IMR-90 (cell line): Measurements from ENCODE around the gene DRD2. TPM values are rescaled to one million over a fixed set of nuclear protein-coding genes. Genes with fewer than 3 reads are reported as not detected.

Experiments
- ATAC-seq: fragments of 200-7000 bp; cut with Tn5 transposase; 2 replicates; pipeline ENCODE4 v1.9.1; 2020; ENCODE audit warnings: low read depth, mild to moderate bottlenecking, moderate library complexity
- BruUV-seq: library from RNA; stranded (reverse); fragments of 400-500 nt; replicated peaks from 2 replicates; lab custom pipeline; 2021; lab: Mats Ljungman, UMichigan
- CTCF ChIA-PET: fragments of 300-600 bp; formaldehyde crosslinking; extraction: SDS; loops from one replicate; lab custom pipeline; 2021; ENCODE audit warnings: antibody characterized with exemption; lab: Yijun Ruan, JAX
- POLR2A ChIA-PET: fragments of 300-600 bp; sonication (Branson Sonifier 250); formaldehyde crosslinking; loops from one replicate; lab custom pipeline; 2022; ENCODE audit warnings: antibody characterized with exemption; ENCODE audit not compliant: unreplicated experiment; lab: Charles Lee
- DNase-seq: peaks from one replicate; pipeline ENCODE4 v3.0.0; 2013
- H2AFZ ChIP-seq: replicated peaks from 2 replicates; pipeline ENCODE3; 2013; ENCODE audit warnings: low read length, mild to moderate bottlenecking; ENCODE audit not compliant: poor library complexity
- H2AK5ac ChIP-seq: 2 replicates; pipeline ENCODE4 v1.6.1; 2013; ENCODE audit warnings: low read depth, low read length, inconsistent platforms
- H2AK9ac ChIP-seq: replicated peaks from 2 replicates; pipeline ENCODE3; 2013; ENCODE audit warnings: mild to moderate bottlenecking, low read depth, low read length, moderate library complexity; ENCODE audit not compliant: poor library complexity
- H2BK120ac ChIP-seq: 2 replicates; pipeline ENCODE4 v1.6.1; 2013; ENCODE audit warnings: low read depth, low read length, inconsistent platforms
- H2BK15ac ChIP-seq: 3 replicates; pipeline ENCODE4 v1.6.1; 2013; ENCODE audit warnings: low read depth, low read length, inconsistent platforms
- H2BK20ac ChIP-seq: 2 replicates; pipeline ENCODE4 v1.6.1; 2013; ENCODE audit warnings: low read depth, mild to moderate bottlenecking, inconsistent platforms, low read length, moderate library complexity
- H2BK5ac ChIP-seq: 2 replicates; pipeline ENCODE4 v1.6.1; 2013; ENCODE audit warnings: mild to moderate bottlenecking, low read depth, low read length, inconsistent platforms; ENCODE audit not compliant: poor library complexity, severe bottlenecking
- H3K14ac ChIP-seq: replicated peaks from 2 replicates; pipeline ENCODE4 v1.6.1; 2013; ENCODE audit warnings: low read depth, low read length, inconsistent platforms
- H3K18ac ChIP-seq: 2 replicates; pipeline ENCODE4 v1.6.1; 2013; ENCODE audit warnings: low read depth, low read length, control low read depth
- H3K23ac ChIP-seq: 2 replicates; pipeline ENCODE4 v1.6.1; 2013; ENCODE audit warnings: low read depth, low read length, inconsistent platforms
- H3K27ac ChIP-seq: 2 replicates; pipeline ENCODE4 v1.5.1; 2013; ENCODE audit warnings: mild to moderate bottlenecking, control low read depth, low read length; ENCODE audit not compliant: insufficient read depth
- H3K27me3 ChIP-seq: 2 replicates; pipeline ENCODE4 v1.6.1; 2013; ENCODE audit warnings: low read length; ENCODE audit not compliant: control insufficient read depth, insufficient read depth
- H3K36me3 ChIP-seq: 2 replicates; pipeline ENCODE4 v1.6.1; 2013; ENCODE audit warnings: low read length, mixed read lengths; ENCODE audit not compliant: control insufficient read depth, insufficient read depth
- H3K4ac ChIP-seq: 2 replicates; pipeline ENCODE4 v1.6.1; 2013; ENCODE audit warnings: low read depth, low read length, inconsistent platforms
- H3K4me1 ChIP-seq: 2 replicates; pipeline ENCODE4 v1.6.1; 2013; ENCODE audit warnings: low read length, mixed read lengths; ENCODE audit not compliant: control insufficient read depth, insufficient read depth
- H3K4me2 ChIP-seq: 2 replicates; pipeline ENCODE4 v1.6.1; 2013; ENCODE audit warnings: low read depth, mild to moderate bottlenecking, control low read depth, low read length, moderate library complexity
- H3K4me3 ChIP-seq: 2 replicates; pipeline ENCODE4 v1.5.1; 2013; ENCODE audit warnings: low read depth, mild to moderate bottlenecking, control low read depth, low read length, moderate library complexity; ENCODE audit not compliant: insufficient read depth
- H3K56ac ChIP-seq: 2 replicates; pipeline ENCODE4 v1.6.1; 2013; ENCODE audit warnings: low read length, inconsistent platforms; ENCODE audit not compliant: insufficient read depth; ENCODE audit errors: extremely low read depth
- H3K79me1 ChIP-seq, 2 experiments: 2 replicates each; pipeline ENCODE4 v1.6.1; 2013; ENCODE audit warnings: low read length in 2 of 2, inconsistent platforms in 1 of 2, low read depth in 1 of 2
- H3K9ac ChIP-seq: 2 replicates; pipeline ENCODE4 v1.6.1; 2013; ENCODE audit warnings: low read depth, low read length, control low read depth
- H3K9me1 ChIP-seq: 2 replicates; pipeline ENCODE4 v1.6.1; 2013; ENCODE audit warnings: low read length, inconsistent platforms; ENCODE audit not compliant: insufficient read depth
- H3K9me3 ChIP-seq: 2 replicates; pipeline ENCODE4 v1.6.1; 2013; ENCODE audit warnings: low read length; ENCODE audit not compliant: control insufficient read depth, insufficient read depth
- H4K20me1 ChIP-seq: 2 replicates; pipeline ENCODE4 v1.6.1; 2013; ENCODE audit warnings: low read length, inconsistent platforms; ENCODE audit not compliant: insufficient read depth
- H4K5ac ChIP-seq: 2 replicates; pipeline ENCODE4 v1.6.1; 2013; ENCODE audit warnings: mild to moderate bottlenecking, low read depth, low read length, control low read depth
- H4K8ac ChIP-seq, 2 experiments: 2 replicates each; pipeline ENCODE4 v1.6.1; 2013; ENCODE audit warnings: low read depth in 2 of 2, low read length in 2 of 2, control low read depth in 1 of 2, inconsistent platforms in 1 of 2
- H4K91ac ChIP-seq: 2 replicates; pipeline ENCODE4 v1.6.1; 2013; ENCODE audit warnings: low read depth, low read length, inconsistent platforms; ENCODE audit not compliant: insufficient read depth
- BHLHE40 ChIP-seq: fragments of 150-350 bp; IDR thresholded peaks from 2 replicates; pipeline ENCODE4 v1.6.1; 2016; ENCODE audit warnings: mild to moderate bottlenecking, low read depth, low read length
- CEBPB ChIP-seq: IDR thresholded peaks from 2 replicates; pipeline ENCODE4 v1.6.1; 2012; ENCODE audit warnings: low read depth, low read length, improper control_type of control experiment
- CHD1 ChIP-seq: IDR thresholded peaks from 2 replicates; pipeline ENCODE4 v1.6.1; 2012; ENCODE audit warnings: low read depth, low read length, improper control_type of control experiment
- MAFK ChIP-seq: IDR thresholded peaks from 2 replicates; pipeline ENCODE4 v1.6.1; 2012; ENCODE audit warnings: low read depth, low read length, improper control_type of control experiment
- MAZ ChIP-seq: IDR thresholded peaks from 2 replicates; pipeline ENCODE4 v1.6.1; 2012; ENCODE audit warnings: low read depth, mild to moderate bottlenecking, low read length, improper control_type of control experiment, moderate library complexity, borderline replicate concordance
- MXI1 ChIP-seq: IDR thresholded peaks from 2 replicates; pipeline ENCODE4 v1.6.1; 2012; ENCODE audit warnings: low read depth, mild to moderate bottlenecking, low read length, moderate library complexity, borderline replicate concordance
- NFE2L2 ChIP-seq: fragments of 150-350 bp; IDR thresholded peaks from 2 replicates; pipeline ENCODE4 v1.6.1; 2016; ENCODE audit warnings: low read depth, mild to moderate bottlenecking, low read length
- RFX5 ChIP-seq: IDR thresholded peaks from 2 replicates; pipeline ENCODE4 v1.8.0; 2012; ENCODE audit warnings: low read depth, mild to moderate bottlenecking, low read length, moderate library complexity
- SMC3 ChIP-seq: fragments of 150-350 bp; IDR thresholded peaks from 2 replicates; pipeline ENCODE4 v1.6.1; 2016; ENCODE audit warnings: low read depth, mild to moderate bottlenecking, antibody characterized with exemption, low read length, moderate library complexity
- WGBS, 2 experiments: methylation state at CpG; one replicate each; pipeline versions ENCODE4 v1.1.5 to v1.1.7; 2013; ENCODE audit warnings: missing lambda C conversion rate in 2 of 2; ENCODE audit not compliant: insufficient read length in 1 of 2; ENCODE audit errors: extremely low coverage in 2 of 2; 5-methylcytosine and 5-hydroxymethylcytosine counted together
- dilution Hi-C: fragments of 300-500 bp; cut with HindIII; formaldehyde crosslinking; loops from one replicate; pipeline ENCODE4 v1.14.3; 2018; ENCODE audit warnings: low sequenced_read_pairs; ENCODE audit not compliant: unreplicated experiment
- in situ Hi-C: fragments of 300-500 bp; cut with MboI; formaldehyde crosslinking; loops from 3 replicates; pipeline ENCODE4 v1.14.3; 2019; ENCODE audit warnings: low sequenced_read_pairs, inconsistent platforms, mixed read lengths
- intact Hi-C: fragments of 100-400 bp; cut with micrococcal nuclease; formaldehyde crosslinking; loops from 2 replicates; pipeline ENCODE4 v1.10.0; 2022
- polyA plus RNA-seq, 3 experiments: library from polyadenylated mRNA; depleted of rRNA; stranded (reverse); fragments of >200 nt; gene quantifications; 2 replicates each; pipeline ENCODE4 v1.2.3, GENCODE V29; 2012; ENCODE audit warnings: low replicate concordance in 1 of 3
- total RNA-seq: library from RNA; depleted of rRNA; stranded (reverse); fragments of >200 nt; gene quantifications from 2 replicates; pipeline ENCODE4 v1.2.3, GENCODE V29; 2012
- TF ChIP-seq, protein P1 (sequence below): fragments of 150-350 bp; IDR thresholded peaks from 2 replicates; pipeline ENCODE4 v1.6.1; 2016; ENCODE audit warnings: low read depth, mild to moderate bottlenecking, low read length, moderate library complexity, borderline replicate concordance
- TF ChIP-seq, protein P2 (sequence below): fragments of 150-350 bp; IDR thresholded peaks from 2 replicates; pipeline ENCODE4 v1.6.1; 2017; ENCODE audit warnings: mild to moderate bottlenecking, antibody characterized with exemption, low read length, low read depth
- TF ChIP-seq, protein P3 (sequence below): conservative IDR thresholded peaks from 2 replicates; pipeline ENCODE4 v1.5.1; 2012; ENCODE audit warnings: mild to moderate bottlenecking, low read depth, low read length, improper control_type of control experiment

Gene DRD2
- total and polyA plus RNA-seq, 2 of the 4 experiments (the other 2 are of a cell fraction), result not detected

DNA sequence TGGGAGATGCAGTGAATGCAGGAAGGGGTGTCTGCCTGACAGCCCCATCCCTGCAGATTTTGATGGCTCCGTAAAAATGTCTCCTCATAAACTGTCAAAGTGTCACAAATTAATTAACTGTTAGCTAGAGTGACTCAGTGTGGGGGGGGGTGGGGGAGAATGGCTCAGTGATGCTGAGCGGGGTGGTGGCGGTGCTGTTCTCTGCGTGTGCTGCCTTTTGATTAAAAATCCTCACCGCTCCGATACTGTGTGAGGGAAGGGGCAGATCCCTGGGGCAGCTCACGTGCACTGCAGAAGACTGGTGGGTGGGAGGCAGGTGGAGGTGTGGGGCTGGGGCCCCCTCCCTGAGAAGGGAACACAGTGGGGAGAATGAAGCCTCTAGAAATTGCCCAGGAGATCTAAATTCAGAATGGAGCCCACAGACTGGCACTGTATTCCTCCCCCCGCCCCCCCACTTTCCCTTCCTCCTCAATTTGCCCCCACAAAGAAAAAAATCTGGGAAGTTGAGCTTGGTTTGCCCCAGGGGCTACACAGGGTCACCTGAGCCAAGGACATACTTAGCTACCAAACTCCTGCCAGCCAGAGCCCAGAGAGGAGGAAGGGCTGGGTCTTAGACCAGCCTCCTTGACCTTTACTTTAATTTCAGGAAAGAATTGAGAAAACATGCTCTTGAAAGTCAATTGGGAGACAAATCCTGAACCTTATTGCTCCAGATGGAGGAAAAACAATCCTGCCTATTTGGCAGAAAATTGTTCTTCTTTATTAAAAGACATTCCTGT lies 39.8 kb downstream of the DRD2 start:
- no peak for ATAC-seq
- Histone ChIP-seq H2BK15ac (no peak overlapping the region), H3K27me3 (peaks cover 4% of the 10 kb centered on the region), H3K56ac (no peak overlapping the region), H2AK9ac (no peak overlapping the region), H4K20me1 (no peaks in the 10 kb centered on the region), H4K91ac (no peak overlapping the region), H3K36me3 (no peaks in the 10 kb centered on the region), H3K4me2 (no peak overlapping the region), H3K9me3 (no peaks in the 10 kb centered on the region), H3K4me1 (no peaks in the 10 kb centered on the region), H3K9me1 (no peaks in the 10 kb centered on the region), H3K4me3 (no peak overlapping the region), H3K18ac (no peak overlapping the region), H2BK120ac (no peak overlapping the region), H4K8ac (no peak overlapping the region), H2AK5ac (no peak overlapping the region), H2BK20ac (no peak overlapping the region), H3K27ac (no peak overlapping the region), H4K5ac (no peak overlapping the region), H3K79me1 (no peaks in the 10 kb centered on the region), H3K14ac (no peak overlapping the region), H2AFZ (no peak overlapping the region), H2BK5ac (no peak overlapping the region), H3K4ac (no peak overlapping the region), H3K23ac (no peak overlapping the region), H3K9ac (no peak overlapping the region)
- DNase-seq, result no peak
- ChIA-PET CTCF (no interaction called here), POLR2A (no interaction called here)
- intact Hi-C loops (no loop called here), dilution Hi-C loops (no loop called here), in situ Hi-C loops (no loop called here)
- no TSS peak for BruUV-seq
- TF ChIP-seq MAFK (no peak), CEBPB (no peak), MAZ (no peak), CHD1 (no peak), SMC3 (no peak), MXI1 (no peak), BHLHE40 (no peak), NFE2L2 (no peak), RFX5 (no peak)
- TF ChIP-seq, protein P1, sequence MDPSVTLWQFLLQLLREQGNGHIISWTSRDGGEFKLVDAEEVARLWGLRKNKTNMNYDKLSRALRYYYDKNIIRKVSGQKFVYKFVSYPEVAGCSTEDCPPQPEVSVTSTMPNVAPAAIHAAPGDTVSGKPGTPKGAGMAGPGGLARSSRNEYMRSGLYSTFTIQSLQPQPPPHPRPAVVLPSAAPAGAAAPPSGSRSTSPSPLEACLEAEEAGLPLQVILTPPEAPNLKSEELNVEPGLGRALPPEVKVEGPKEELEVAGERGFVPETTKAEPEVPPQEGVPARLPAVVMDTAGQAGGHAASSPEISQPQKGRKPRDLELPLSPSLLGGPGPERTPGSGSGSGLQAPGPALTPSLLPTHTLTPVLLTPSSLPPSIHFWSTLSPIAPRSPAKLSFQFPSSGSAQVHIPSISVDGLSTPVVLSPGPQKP, result no peak
- TF ChIP-seq, protein P2, sequence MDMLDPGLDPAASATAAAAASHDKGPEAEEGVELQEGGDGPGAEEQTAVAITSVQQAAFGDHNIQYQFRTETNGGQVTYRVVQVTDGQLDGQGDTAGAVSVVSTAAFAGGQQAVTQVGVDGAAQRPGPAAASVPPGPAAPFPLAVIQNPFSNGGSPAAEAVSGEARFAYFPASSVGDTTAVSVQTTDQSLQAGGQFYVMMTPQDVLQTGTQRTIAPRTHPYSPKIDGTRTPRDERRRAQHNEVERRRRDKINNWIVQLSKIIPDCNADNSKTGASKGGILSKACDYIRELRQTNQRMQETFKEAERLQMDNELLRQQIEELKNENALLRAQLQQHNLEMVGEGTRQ, result no peak
- TF ChIP-seq, protein P3, sequence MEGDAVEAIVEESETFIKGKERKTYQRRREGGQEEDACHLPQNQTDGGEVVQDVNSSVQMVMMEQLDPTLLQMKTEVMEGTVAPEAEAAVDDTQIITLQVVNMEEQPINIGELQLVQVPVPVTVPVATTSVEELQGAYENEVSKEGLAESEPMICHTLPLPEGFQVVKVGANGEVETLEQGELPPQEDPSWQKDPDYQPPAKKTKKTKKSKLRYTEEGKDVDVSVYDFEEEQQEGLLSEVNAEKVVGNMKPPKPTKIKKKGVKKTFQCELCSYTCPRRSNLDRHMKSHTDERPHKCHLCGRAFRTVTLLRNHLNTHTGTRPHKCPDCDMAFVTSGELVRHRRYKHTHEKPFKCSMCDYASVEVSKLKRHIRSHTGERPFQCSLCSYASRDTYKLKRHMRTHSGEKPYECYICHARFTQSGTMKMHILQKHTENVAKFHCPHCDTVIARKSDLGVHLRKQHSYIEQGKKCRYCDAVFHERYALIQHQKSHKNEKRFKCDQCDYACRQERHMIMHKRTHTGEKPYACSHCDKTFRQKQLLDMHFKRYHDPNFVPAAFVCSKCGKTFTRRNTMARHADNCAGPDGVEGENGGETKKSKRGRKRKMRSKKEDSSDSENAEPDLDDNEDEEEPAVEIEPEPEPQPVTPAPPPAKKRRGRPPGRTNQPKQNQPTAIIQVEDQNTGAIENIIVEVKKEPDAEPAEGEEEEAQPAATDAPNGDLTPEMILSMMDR, result no peak
- 27% methylated on average over 3 of the region's 8 CpGs; no CpG with 5 or more reads in 1 of the 2 experiments for WGBS, 2 experiments
